ENCODE data around the gene DEDD2. TPM values are rescaled to one million over a fixed set of nuclear protein-coding genes. Genes with fewer than 3 reads are reported as not detected.

The DEDD2 gene
- total RNA-seq, 6 donors from 2014 or later = 38.6 to 154 (median 51.2) TPM

DNA sequence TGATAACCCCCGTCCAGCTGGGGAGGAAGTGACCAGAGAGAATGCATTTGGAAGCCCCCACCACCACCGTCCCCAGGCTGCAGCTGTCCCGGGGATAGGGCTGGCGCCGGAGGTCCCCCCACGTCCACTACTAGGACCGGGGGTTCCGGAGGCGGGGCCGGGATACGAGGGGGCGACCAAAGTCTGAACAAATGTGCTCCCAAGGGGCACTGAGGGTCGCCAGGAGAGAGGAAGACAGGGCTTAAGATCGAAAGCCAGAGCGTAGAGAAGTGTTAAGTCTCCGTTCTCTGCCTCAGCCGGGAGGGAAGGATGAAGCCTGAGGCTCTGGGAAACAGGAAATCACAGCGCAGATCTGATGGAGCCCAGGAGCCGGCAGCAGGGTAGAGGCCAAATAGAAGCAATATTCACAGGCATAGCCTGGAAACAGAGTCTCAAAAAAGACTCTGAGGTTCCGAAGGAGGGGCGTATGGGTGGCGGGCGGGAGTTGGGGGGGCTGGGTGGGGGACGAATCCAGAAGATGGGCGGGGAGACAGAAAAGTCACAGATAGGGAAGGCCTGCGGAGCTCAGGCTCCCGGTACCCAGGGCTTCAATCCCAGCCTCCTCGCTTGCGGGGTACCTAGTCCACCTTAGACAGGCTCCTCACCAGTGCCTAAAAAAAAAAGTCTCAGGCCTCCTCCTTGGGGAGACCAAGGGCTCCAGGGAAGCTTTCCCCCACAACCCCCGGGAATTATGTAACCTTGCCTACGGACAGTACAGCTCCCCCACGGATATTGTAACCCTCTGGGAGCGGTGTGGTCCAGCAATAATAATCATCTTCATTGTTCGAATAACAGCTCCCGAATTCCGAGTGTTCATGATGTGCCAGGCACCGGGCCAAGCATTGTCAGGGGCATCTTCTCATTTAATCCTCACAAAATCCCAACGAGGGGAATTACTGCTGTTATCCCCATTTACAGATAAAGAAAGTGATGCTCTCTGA lies 38.6 kb upstream of the DEDD2 start:
- DNase-seq = peak in 1 of 2 donors; percentile 84
- peaks cover 29 to 39% (median 35%) of the 10 kb centered on the region in 4 donors for H3K4me1 ChIP-seq
- H3K27me3 ChIP-seq = no peaks in the 10 kb centered on the region
- TF ChIP-seq, protein P1, sequence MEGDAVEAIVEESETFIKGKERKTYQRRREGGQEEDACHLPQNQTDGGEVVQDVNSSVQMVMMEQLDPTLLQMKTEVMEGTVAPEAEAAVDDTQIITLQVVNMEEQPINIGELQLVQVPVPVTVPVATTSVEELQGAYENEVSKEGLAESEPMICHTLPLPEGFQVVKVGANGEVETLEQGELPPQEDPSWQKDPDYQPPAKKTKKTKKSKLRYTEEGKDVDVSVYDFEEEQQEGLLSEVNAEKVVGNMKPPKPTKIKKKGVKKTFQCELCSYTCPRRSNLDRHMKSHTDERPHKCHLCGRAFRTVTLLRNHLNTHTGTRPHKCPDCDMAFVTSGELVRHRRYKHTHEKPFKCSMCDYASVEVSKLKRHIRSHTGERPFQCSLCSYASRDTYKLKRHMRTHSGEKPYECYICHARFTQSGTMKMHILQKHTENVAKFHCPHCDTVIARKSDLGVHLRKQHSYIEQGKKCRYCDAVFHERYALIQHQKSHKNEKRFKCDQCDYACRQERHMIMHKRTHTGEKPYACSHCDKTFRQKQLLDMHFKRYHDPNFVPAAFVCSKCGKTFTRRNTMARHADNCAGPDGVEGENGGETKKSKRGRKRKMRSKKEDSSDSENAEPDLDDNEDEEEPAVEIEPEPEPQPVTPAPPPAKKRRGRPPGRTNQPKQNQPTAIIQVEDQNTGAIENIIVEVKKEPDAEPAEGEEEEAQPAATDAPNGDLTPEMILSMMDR (IDR thresholded peaks at IDR 0.05) = no peak
- no peak for TF ChIP-seq POLR2AphosphoS5 (IDR thresholded peaks at IDR 0.05)
- no peak for TF ChIP-seq EP300 (IDR thresholded peaks at IDR 0.05)
- no peak for TF ChIP-seq POLR2A (IDR thresholded peaks at IDR 0.05)
- peak; percentile 18 to 38 for ATAC-seq (ENCODE audit: low FRiP score in 2 of 2)
- peak overlapping the region; percentile 55 to 100 (median 76) for H3K4me3 ChIP-seq
- H3K36me3 ChIP-seq = no peaks in the 10 kb centered on the region
- no peaks in the 10 kb centered on the region for H3K9me3 ChIP-seq
- peak overlapping the region; percentile 98 to 100 (median 100) for H3K27ac ChIP-seq
- 7 to 10% methylated on average over 37 to 38 of the region's 38 CpGs for WGBS, 2 donors

DNA sequence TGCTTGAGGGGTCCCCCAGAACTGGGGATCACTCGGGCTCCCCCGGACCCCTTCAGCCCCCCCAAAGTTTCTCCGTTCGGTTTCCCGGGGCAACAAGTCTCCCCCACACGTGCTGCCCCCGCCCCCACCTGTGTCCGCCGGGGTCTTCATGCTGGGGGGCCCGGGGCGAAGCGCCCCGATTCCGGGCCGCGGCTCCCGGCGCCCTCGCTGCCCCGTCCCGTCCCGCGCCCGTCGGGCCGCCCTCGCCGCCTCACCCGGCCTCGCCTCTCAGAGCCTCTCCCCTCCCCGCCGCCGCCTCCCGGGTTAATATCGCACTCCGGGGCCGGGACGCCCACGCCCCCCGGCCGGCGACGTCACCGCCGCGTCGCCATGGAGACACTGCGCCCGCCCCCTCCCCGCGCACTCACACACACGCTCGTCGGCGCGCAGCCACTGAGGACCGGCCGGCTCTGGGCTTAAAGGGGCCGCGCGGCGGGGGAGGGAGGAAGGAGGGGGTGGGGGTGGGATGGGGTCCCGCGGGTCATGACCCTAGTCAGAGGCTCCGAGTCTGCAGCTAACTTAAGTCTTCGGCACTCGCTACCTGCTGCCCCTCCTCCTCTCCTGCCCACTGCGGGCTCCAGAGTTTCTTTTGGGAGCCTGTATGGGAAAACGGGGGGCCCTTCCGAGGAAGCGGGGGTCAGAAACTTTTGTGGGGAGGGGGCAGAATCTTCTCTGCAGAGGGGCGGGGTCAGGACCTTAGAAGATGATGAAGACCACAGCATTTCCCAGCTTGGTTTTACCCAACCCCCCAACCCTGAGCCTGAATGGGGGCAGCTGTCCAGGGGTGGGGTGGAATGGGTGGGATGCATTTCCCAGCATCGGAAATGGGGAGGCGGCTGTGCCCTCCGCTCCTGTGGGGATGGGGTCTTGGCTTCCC lies 37.6 kb upstream of the DEDD2 start, which contains the start of gene ERF:
Gene ERF, minus strand, starts transcription at position 279 of the 916 bp plus-strand sequence. Its CDS starts 129 bp downstream, at position 150.
- TF ChIP-seq, protein P1 (IDR thresholded peaks at IDR 0.05) = peak in 2 of 6 experiments; percentile 11 to 34
- peak; percentile 96 to 99 for TF ChIP-seq POLR2AphosphoS5 (IDR thresholded peaks at IDR 0.05)
- TF ChIP-seq EP300 (IDR thresholded peaks at IDR 0.05) = peak in 1 of 4 donors; percentile 36
- peak in 3 of 4 donors; percentile 94 to 99 (median 96) for TF ChIP-seq POLR2A (IDR thresholded peaks at IDR 0.05)
- Histone ChIP-seq H3K9me3 (no peaks in the 10 kb centered on the region), H3K4me3 (peak within 1 kb of the TSS; percentile 55 to 100 (median 76)), H3K4me1 (peaks cover 39 to 48% (median 45%) of the 10 kb centered on the region in 4 donors), H3K27me3 (no peaks in the 10 kb centered on the region), H3K36me3 (peaks cover 0 to 2% (median 0%) of the 10 kb centered on the region in 4 donors), H3K27ac (peak within 1 kb of the TSS; percentile 98 to 100 (median 100))
- ATAC-seq (ENCODE audit: low FRiP score in 2 of 2) = peak; percentile 93
- peak; percentile 94 to 99 for DNase-seq
- 0% methylated on average over 51 of the region's 75 CpGs; no CpG with 5 or more reads in 1 of the 2 donors for WGBS, 2 donors

DNA sequence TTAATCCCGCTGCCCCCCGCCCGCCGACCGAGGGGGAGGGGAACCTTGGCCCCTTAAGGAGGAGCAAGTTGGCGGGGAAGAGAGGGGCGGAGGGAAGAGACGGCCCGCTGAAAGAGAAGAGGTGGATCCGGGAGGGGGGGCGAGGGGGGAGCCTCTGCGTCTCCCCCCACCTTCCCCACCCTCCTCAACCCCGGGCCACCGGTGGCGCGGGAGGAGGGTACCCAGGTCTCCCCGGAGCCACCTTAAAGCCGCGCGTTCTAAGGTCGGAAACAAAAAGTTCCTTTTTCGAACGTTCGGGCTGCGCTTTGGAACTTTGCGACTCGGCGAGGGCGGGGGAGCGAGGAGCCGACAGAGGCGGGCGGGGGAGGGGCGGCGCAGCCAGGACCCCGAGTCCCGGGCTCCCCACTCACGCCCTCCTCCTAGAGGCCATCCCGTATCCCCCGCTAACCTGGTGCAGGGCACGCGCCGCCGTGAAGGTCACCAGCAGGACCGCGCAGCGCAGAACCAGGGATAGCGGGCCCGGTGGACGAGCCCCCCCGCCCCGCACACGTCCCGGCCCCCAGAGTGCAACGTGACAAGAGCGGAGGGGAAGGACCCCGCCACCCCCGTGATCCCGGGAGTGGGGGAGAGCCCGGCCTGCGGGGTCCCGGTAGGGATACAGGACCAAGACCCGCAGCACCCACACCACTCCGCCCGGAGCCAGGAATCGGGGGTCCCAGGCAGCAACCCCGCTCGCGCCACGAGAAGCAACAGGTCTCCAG lies 36.8 kb upstream of the DEDD2 start:
- H3K9me3 ChIP-seq = no peaks in the 10 kb centered on the region
- no peaks in the 10 kb centered on the region for H3K27me3 ChIP-seq
- peak overlapping the region; percentile 50 to 100 (median 76) for H3K4me3 ChIP-seq
- 0 to 1% methylated on average over 29 to 57 of the region's 70 CpGs for WGBS, 2 donors
- DNase-seq (peak; percentile 83 to 93), ATAC-seq (ENCODE audit: low FRiP score in 2 of 2) (peak; percentile 39 to 57)
- H3K36me3 ChIP-seq = peaks cover 0 to 11% (median 6%) of the 10 kb centered on the region in 4 donors
- peak overlapping the region; percentile 98 to 100 (median 100) for H3K27ac ChIP-seq
- H3K4me1 ChIP-seq = peaks cover 42 to 56% (median 51%) of the 10 kb centered on the region in 4 donors
- TF ChIP-seq POLR2A (IDR thresholded peaks at IDR 0.05) (no peak), POLR2AphosphoS5 (IDR thresholded peaks at IDR 0.05) (peak; percentile 25 to 51), EP300 (IDR thresholded peaks at IDR 0.05) (no peak)
- TF ChIP-seq, protein P1 (IDR thresholded peaks at IDR 0.05) = peak in 2 of 6 experiments; percentile 8 to 11

All from upper lobe of left lung (tissue), 6 donors.